Esophagus squamous epithelium (tissue), 5 donors: ENCODE data around the gene COG4. TPM values are rescaled to one million over a fixed set of nuclear protein-coding genes. Genes with fewer than 3 reads are reported as not detected.

Source experiments
- DNase-seq: peaks from one replicate; lab custom pipeline; 2025; lab: John Stamatoyannopoulos, UW
- H3K27ac ChIP-seq, 4 donors: fragments of 200-600 bp; sonication (generic); one replicate each; pipeline ENCODE4 v1.5.1; 2016 to 2019; ENCODE audit warnings: mild to moderate bottlenecking in 1 of 4
- H3K27me3 ChIP-seq, 4 donors: fragments of 200-600 bp; sonication (generic); 1 replicate in 3 of 4; 2 replicates in 1 of 4; pipeline versions ENCODE4 v1.5.1 to v1.6.0; 2017 to 2021; ENCODE audit warnings: antibody characterized with exemption in 1 of 4
- H3K36me3 ChIP-seq, 3 donors: fragments of 200-600 bp; sonication (generic); one replicate each; pipeline ENCODE4 v1.5.1; 2016 to 2019
- H3K4me1 ChIP-seq, 3 donors: fragments of 200-600 bp; sonication (generic); one replicate each; pipeline ENCODE4 v1.5.1; 2017 to 2019
- H3K4me3 ChIP-seq, 4 donors: fragments of 200-600 bp; sonication (generic); 1 replicate in 3 of 4; 2 replicates in 1 of 4; pipeline ENCODE4 v1.5.1; 2016 to 2019; ENCODE audit warnings: mild to moderate bottlenecking in 2 of 4, moderate library complexity in 1 of 4
- H3K9me3 ChIP-seq, 3 donors: fragments of 200-600 bp; sonication (generic); one replicate each; pipeline ENCODE4 v1.5.1; 2016 to 2019
- CTCF ChIP-seq, 6 experiments: fragments of 450-650 bp in 4 of 6; fragments of 200-600 bp in 2 of 6; sonication (generic) in 2 of 6; IDR thresholded peaks; one replicate each; pipeline ENCODE4 v1.5.1; 2016 to 2019; ENCODE audit warnings: antibody characterized with exemption in 6 of 6, mild to moderate bottlenecking in 4 of 6, moderate library complexity in 4 of 6
- POLR2A ChIP-seq, 4 donors: fragments of 450-650 bp; IDR thresholded peaks; one replicate each; pipeline ENCODE4 v1.6.1; 2017; ENCODE audit warnings: antibody characterized with exemption in 4 of 4, mild to moderate bottlenecking in 4 of 4, moderate library complexity in 3 of 4
- WGBS, 2 donors: methylation state at CpG; one replicate each; pipeline ENCODE4 v1.1.5; 2018; 5-methylcytosine and 5-hydroxymethylcytosine counted together
- intact Hi-C: fragments of 100-400 bp; cut with DNase I; formaldehyde crosslinking; loops from one replicate; pipeline ENCODE4 v1.15.0; 2022
- total RNA-seq, 4 donors: library from RNA; depleted of rRNA; stranded (reverse); fragments of >200 nt; gene quantifications; one replicate each; pipeline ENCODE4 v1.1.0, GENCODE V29; 2016
- donor health status: DM: yes; HTN: yes; CAD: no.

COG4 gene
- total RNA-seq, 4 donors from 2014 or later = 40.3 to 54.0 (median 47.5) TPM

DNA sequence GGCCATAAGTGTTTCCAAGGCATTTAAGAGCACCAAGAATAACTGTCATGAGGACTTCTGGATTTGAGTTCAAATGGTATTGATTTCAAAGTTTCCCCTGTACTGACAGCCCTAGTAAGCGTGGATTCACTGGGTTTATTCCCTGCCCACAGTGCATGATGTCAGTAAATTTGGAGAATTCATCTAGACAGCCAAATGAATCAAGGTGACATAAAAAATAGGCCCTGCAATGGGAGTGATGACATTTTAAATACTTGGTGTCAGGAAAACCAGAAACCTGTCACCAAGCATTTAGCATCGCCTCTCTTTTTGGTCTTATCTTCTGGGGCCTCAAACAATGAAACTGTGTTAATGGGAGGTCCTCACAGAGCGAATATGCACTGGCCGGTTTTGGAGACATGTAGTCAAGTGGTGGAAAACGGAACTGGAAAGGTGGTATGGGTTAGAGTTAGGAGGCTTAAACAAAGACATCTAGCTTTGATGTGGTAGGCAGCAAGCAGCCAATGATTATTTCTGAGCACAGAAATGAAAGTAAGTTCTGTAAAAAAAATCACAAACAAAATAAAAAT, 29.1 kb downstream of the COG4 start:
- DNase-seq = no peak
- H3K36me3 ChIP-seq = peaks cover 22 to 96% (median 24%) of the 10 kb centered on the region in 3 donors
- no peak for TF ChIP-seq CTCF (IDR thresholded peaks at IDR 0.05)
- no peak for TF ChIP-seq POLR2A (IDR thresholded peaks at IDR 0.05)
- intact Hi-C loops = no loop called here
- H3K4me1 ChIP-seq = no peaks in the 10 kb centered on the region
- H3K27me3 ChIP-seq = no peaks in the 10 kb centered on the region
- H3K9me3 ChIP-seq = no peaks in the 10 kb centered on the region
- no peak overlapping the region for H3K4me3 ChIP-seq
- no peak overlapping the region for H3K27ac ChIP-seq
- 79 to 89% methylated on average over 5 of the region's 5 CpGs for WGBS, 2 donors

GRCh38 chr16:70493802-70494201, 29.6 kb downstream of the COG4 start:
- Histone ChIP-seq H3K27me3 (no peaks in the 10 kb centered on the region), H3K9me3 (no peaks in the 10 kb centered on the region), H3K27ac (no peak overlapping the region), H3K36me3 (peaks cover 22 to 96% (median 24%) of the 10 kb centered on the region in 3 donors), H3K4me3 (no peak overlapping the region), H3K4me1 (no peaks in the 10 kb centered on the region)
- no peak for DNase-seq
- intact Hi-C loops = no loop called here
- no peak for TF ChIP-seq POLR2A (IDR thresholded peaks at IDR 0.05)
- no peak for TF ChIP-seq CTCF (IDR thresholded peaks at IDR 0.05)
- 76 to 83% methylated on average over 3 of the region's 3 CpGs for WGBS, 2 donors

- intact Hi-C loops = no loop called here
- H3K4me1 ChIP-seq = no peaks in the 10 kb centered on the region
- H3K4me3 ChIP-seq = no peak overlapping the region
- no peak overlapping the region for H3K27ac ChIP-seq
- 55 to 83% methylated on average over 4 to 6 of the region's 6 CpGs for WGBS, 2 donors
- H3K36me3 ChIP-seq = peaks cover 3 to 96% (median 10%) of the 10 kb centered on the region in 3 donors
- H3K9me3 ChIP-seq = no peaks in the 10 kb centered on the region
- TF ChIP-seq POLR2A (IDR thresholded peaks at IDR 0.05) (no peak), CTCF (IDR thresholded peaks at IDR 0.05) (no peak)
- no peak for DNase-seq
- no peaks in the 10 kb centered on the region for H3K27me3 ChIP-seq
Observed at GRCh38 chr16:70490261-70490660, 33.1 kb downstream of the COG4 start.

- WGBS, 2 donors = 77 to 97% methylated on average over 2 of the region's 2 CpGs
- H3K36me3 ChIP-seq = peaks cover 4 to 98% (median 11%) of the 10 kb centered on the region in 3 donors
- H3K27me3 ChIP-seq = no peaks in the 10 kb centered on the region
- H3K9me3 ChIP-seq = no peaks in the 10 kb centered on the region
- intact Hi-C loops = no loop called here
- H3K4me1 ChIP-seq = no peaks in the 10 kb centered on the region
- TF ChIP-seq CTCF (IDR thresholded peaks at IDR 0.05) (no peak), POLR2A (IDR thresholded peaks at IDR 0.05) (no peak)
- no peak for DNase-seq
- no peak overlapping the region for H3K27ac ChIP-seq
- no peak overlapping the region for H3K4me3 ChIP-seq
Observed at GRCh38 chr16:70484867-70485266, 38.5 kb downstream of the COG4 start.

DNA sequence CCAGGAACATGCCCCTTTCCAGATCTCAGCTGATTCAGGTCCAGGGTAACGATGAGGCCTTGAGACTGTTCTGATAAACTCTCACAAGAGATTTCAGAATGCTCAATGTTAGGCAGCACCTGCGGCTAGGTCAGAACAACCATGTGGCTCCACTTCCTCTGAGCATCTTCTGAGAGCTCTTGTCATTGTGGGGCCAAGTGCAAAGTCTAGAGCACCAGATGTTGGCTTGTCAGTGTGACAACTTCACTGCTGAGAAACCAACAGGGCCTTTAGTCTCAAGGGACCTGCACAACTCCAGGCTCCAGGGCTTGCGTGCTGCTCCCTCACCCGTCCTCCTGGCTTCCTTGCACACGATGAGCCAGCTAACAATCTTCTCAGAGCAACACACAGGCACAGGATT, 39.9 kb downstream of the COG4 start:
- no peak for DNase-seq
- WGBS, 2 donors = 87 to 100% methylated on average over 1 to 4 of the region's 5 CpGs
- Histone ChIP-seq H3K27ac (no peak overlapping the region), H3K4me1 (peaks cover 0 to 11% (median 2%) of the 10 kb centered on the region in 3 donors), H3K27me3 (no peaks in the 10 kb centered on the region), H3K36me3 (peaks cover 4 to 98% (median 17%) of the 10 kb centered on the region in 3 donors), H3K9me3 (no peaks in the 10 kb centered on the region), H3K4me3 (no peak overlapping the region)
- intact Hi-C loops = no loop called here
- TF ChIP-seq POLR2A (IDR thresholded peaks at IDR 0.05) (no peak), CTCF (IDR thresholded peaks at IDR 0.05) (no peak)
